Neural progenitor cell (in vitro differentiated cells): ENCODE measurements around the gene ARHGEF4.

Experiments
- CTCF ChIP-seq: fragments of 200-600 bp; sonication (generic); IDR thresholded peaks from 2 replicates; pipeline ENCODE4 v1.5.1; 2017; ENCODE audit warnings: antibody characterized with exemption, mild to moderate bottlenecking
- EZH2 ChIP-seq: fragments of 200-600 bp; sonication (generic); IDR thresholded peaks from 2 replicates; pipeline ENCODE4 v1.6.1; 2017; ENCODE audit warnings: antibody characterized with exemption, mild to moderate bottlenecking, moderate library complexity

- no peak for TF ChIP-seq CTCF
- no peak for TF ChIP-seq EZH2
Observed at GRCh38 chr2:130846686-130847375, 10.1 kb downstream of the ARHGEF4 start.
